ENCODE data around the gene MAPK8IP2. TPM values are rescaled to one million over a fixed set of nuclear protein-coding genes. Genes with fewer than 3 reads are reported as not detected.
A peak's percentile ranks its signal among the peaks of the same experiment; 100 is the strongest.

The MAPK8IP2 gene
- total and polyA plus RNA-seq, 10 of the 15 experiments (the other 5 are each of a cell fraction or from before 2014, with no cell fraction given): 0.01 to 0.13 (median 0.06) TPM; not detected in 4

- TF ChIP-seq ATF3 (IDR thresholded peaks at IDR 0.05; ENCODE audit: borderline replicate concordance, extremely low read depth, low read depth, low read length) (no peak), CUX1 (IDR thresholded peaks at IDR 0.05; ENCODE audit: insufficient replicate concordance, low read depth, low read length) (no peak), MXI1 (IDR thresholded peaks at IDR 0.05; ENCODE audit: low read depth, low read length) (no peak), BMI1 (IDR thresholded peaks at IDR 0.05; ENCODE audit: borderline replicate concordance) (no peak), SIN3A (IDR thresholded peaks at IDR 0.05; ENCODE audit: low read depth, low read length) (peak; percentile 39; the same call in 1 of the 2 replicates), KDM1A (IDR thresholded peaks at IDR 0.05; ENCODE audit: borderline replicate concordance) (no peak), STAT3 (IDR thresholded peaks at IDR 0.05; ENCODE audit: low read depth, low read length) (no peak), PBX3 (IDR thresholded peaks at IDR 0.05; ENCODE audit: insufficient replicate concordance, low read depth, low read length) (no peak), MEF2B (IDR thresholded peaks at IDR 0.05; ENCODE audit: partially characterized antibody, poor library complexity, severe bottlenecking) (no peak), TBL1XR1 (IDR thresholded peaks at IDR 0.05; ENCODE audit: low read depth, low read length) (no peak), IRF5 (IDR thresholded peaks at IDR 0.05; ENCODE audit: borderline replicate concordance) (no peak), PML (IDR thresholded peaks at IDR 0.05; ENCODE audit: low read length) (no peak), SUPT20H (IDR thresholded peaks at IDR 0.05; ENCODE audit: borderline replicate concordance, control insufficient read depth, low read depth, low read length) (no peak), LARP7 (IDR thresholded peaks at IDR 0.05) (peak; percentile 21; the same call in 1 of the 2 replicates), SMAD1 (IDR thresholded peaks at IDR 0.05; ENCODE audit: low read depth, partially characterized antibody) (no peak), NFYA (IDR thresholded peaks at IDR 0.05; ENCODE audit: borderline replicate concordance, low read depth, low read length) (no peak), EGR1 (IDR thresholded peaks at IDR 0.05; ENCODE audit: borderline replicate concordance in 1 of 2, low read depth in 2 of 2, low read length in 2 of 2) (0 out of 3 replicates have a peak, but pooled peaks of 1 of the 2 experiments have one; percentile 29), PAX8 (IDR thresholded peaks at IDR 0.05) (no peak), MEF2A (IDR thresholded peaks at IDR 0.05; ENCODE audit: insufficient read depth, low read depth, low read length) (no peak), ZNF274 (IDR thresholded peaks at IDR 0.05; ENCODE audit: insufficient read depth, insufficient read length) (no peak), SMC3 (IDR thresholded peaks at IDR 0.05; ENCODE audit: borderline replicate concordance, low read length) (no peak)
Observed at GRCh38 chr22:50627642-50628542, 27.3 kb downstream of the MAPK8IP2 start, which contains the start of gene ARSA (continued).
